GM18858 (cell line): ENCODE results near the gene EXOC6B.
"Not testable (repeated sequence)": the region's sequence is repeated elsewhere in the genome, so short reads cannot be mapped to it uniquely, and the experiment has no call there.

Source experiments
- ATAC-seq: cut with Tn5 transposase; IDR thresholded peaks from one replicate; pipeline ENCODE4 v1.9.1; 2021; ENCODE audit not compliant: unreplicated experiment

Gene EXOC6B

DNA sequence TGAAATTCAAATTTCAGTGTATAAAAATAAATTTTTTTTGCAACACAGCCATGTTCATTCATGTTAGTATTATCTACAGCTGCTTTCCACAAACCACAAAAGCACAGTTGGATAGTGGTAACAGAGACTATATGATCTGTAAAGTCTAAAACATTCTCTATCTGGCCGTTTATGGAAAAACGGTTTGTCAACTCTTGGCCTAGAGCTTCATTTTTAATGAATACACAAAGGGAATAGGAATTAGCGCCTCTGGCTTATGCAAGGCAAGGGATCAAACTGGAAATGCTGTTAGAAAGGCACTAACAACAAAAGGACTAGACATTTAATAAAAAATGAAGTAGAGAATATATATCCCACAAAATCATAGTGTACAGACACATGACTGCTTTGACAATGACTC lies 211.9 kb downstream of the EXOC6B start:
- no peak for ATAC-seq

DNA sequence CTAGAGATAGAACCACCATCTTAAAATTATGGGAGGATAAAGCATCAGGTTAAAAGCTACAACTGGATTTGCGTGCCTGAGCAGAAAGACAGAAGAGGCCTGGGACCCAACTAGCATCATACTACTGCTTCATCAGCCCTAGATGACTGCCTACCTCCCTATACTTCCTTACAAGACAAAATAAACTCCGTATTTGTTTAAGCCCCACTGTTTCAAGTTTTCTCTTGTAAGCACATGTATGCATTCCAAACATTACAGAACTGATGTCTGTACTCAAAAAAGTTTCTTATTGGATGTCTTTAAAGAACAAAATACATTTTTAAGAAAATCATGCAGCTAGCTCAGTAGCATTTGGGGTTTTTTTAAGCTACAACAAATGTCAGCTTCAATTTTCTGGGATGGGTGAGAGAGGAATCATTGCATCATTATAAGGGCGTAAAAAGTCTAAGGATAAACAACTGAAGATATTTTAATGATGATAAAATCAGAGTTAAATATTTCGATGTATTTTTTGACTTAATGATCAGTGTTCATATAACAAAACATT lies 213.1 kb downstream of the EXOC6B start:
- no peak for ATAC-seq

DNA sequence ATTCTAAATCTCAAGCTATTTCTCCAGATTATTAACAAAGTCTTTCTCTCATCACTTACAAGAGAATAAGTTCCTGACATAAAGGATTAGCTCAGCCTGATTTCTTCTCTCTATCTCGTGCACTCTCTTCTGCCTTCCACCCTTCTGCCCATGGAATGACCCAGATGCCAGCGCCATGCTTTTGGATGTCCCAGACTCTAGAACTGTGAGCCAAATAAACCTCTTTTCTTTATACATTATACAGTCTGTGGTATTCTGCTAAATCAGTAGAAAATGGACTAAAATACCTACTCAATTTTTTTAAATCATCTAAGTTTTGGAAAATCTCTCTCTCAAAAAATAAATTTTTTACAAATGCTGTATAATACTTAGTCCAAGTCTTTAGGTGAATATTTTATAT lies 218.6 kb downstream of the EXOC6B start:
- ATAC-seq = no peak

DNA sequence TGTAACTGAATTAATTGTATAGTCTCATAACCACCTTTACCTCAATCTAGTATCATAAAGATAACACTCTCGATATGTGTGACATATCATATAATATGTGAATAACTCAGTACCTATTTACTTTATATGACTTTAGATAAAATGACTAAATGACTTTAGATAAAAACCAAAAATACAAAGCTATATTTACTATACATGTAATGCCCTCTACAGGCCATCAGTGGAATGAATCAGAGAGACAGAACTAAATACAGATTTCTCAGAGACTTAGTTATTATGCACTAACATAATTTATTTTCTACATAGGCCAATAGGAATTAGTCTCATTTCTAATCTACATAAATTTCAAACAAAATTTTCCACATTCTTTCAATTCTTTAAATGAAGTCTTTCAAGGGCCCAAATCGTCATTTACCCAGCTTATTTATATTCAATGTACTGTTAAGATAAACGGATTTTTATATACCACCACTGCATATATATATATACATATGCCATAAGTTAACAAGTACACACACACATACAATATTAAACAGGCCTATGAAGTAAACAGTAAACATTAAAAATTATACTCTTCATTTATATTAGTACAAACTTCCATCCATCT lies 219.9 kb downstream of the EXOC6B start:
- ATAC-seq = no peak

DNA sequence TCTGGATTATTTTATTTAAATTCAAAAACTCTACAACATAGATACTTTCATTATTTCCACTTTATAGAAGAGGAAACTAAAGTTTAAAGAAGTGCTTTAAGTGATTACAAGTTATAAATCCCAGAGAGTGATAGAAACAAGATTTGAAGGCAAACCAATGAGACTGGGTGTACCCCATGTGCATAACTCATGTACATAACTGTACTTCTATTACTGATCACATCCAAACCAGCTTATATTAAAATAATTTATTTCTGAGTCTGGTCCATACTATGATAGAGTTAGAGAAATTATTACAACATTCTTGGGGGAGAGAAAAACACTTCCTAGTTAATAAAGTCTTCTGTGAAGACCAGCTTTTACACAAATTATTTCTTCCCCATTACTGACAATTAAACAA lies 221.4 kb downstream of the EXOC6B start:
- ATAC-seq = no peak

DNA sequence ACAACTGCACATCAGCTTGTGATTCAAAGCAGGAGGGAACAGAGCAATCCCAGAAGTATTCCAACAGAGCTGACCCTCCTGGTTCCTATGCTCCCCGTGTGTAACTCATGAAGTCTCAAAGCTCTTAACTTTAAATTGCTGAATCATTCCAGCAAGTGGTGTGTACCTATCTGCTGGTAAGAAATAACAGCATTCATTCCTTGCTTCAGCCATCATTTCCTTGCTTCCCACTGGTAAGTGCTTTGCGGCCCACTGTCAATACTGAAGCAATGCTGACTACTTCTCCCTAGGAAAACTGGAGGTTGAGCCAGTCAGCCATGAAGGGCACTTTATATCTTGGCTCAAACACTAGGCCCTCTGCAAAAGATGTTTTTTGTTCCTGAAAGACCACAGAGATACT lies 222.4 kb downstream of the EXOC6B start:
- no peak for ATAC-seq

DNA sequence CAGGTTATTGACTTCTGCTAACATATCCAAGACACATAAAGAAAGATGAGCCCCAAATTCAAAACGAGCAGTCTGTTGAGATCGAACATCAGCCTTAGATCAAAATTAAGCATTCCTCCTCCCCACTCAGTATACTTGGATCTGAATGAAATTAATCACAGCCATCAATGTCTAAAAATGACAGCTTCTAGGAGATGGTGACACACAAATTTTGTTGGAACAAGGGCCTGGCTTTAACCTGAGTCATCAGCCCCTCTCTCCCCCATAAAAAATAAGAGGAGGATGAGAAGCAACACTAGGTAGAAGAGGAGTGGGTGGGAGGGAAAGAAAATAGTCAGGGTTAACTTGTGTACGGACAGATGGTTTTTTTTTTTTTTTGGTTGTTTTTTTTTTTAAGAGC lies 223.1 kb downstream of the EXOC6B start:
- ATAC-seq = no peak

DNA sequence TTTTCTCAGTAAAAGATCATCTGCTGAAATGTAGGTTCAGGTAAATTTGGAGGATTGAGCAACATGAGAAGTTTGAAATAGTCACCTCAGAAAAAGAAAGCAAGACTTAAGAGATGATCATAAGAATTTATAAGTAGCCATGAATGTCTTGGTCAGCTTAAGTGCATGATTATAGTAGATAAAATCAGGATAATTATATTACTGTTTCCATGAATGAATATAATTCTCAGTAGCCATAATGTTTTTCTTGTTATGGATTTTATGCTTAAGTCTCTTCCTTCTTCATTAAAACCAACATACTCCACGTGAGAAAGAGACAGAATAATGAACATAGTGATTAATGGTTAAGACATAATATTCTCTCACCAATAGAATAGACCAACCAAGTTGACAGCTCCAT lies 223.7 kb downstream of the EXOC6B start:
- no peak for ATAC-seq

DNA sequence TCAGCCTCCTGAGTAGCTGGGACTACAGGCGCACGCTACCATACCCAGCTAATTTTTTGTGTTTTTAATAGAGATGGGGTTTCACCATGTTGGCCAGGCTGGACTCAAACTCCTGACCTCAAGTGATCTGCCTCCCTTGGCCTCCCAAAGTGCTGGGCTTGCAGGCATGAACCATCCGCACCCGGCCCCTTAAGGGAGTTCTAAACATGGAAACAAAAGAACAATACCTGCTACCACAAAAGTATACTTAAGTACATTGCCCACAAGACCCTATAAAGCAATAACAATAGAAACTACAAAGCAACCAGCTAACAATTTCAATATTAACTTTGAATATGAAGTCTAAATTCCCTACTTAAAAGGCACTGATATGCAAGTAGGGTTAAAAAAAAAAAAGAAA lies 242.0 kb downstream of the EXOC6B start:
- ATAC-seq = not testable (repeated sequence)

DNA sequence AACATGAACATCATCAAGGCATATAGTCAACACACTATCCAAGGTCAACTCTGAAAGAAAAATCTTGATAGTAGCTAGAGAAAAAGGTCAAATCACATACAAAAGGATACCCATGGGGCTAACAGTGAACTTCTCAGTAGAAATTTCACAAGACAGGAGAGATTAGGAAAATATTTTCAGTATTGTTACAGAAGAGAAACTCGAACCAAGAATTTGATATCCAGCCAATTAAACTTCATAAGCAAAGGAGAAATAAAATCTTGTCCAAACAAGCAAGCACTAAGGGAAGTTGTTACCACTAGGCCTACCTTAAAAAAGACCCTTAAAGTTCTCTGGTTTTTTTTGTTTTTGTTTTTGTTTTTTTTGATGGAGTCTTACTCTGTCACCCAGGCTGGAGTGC lies 242.5 kb downstream of the EXOC6B start:
- no peak for ATAC-seq

DNA sequence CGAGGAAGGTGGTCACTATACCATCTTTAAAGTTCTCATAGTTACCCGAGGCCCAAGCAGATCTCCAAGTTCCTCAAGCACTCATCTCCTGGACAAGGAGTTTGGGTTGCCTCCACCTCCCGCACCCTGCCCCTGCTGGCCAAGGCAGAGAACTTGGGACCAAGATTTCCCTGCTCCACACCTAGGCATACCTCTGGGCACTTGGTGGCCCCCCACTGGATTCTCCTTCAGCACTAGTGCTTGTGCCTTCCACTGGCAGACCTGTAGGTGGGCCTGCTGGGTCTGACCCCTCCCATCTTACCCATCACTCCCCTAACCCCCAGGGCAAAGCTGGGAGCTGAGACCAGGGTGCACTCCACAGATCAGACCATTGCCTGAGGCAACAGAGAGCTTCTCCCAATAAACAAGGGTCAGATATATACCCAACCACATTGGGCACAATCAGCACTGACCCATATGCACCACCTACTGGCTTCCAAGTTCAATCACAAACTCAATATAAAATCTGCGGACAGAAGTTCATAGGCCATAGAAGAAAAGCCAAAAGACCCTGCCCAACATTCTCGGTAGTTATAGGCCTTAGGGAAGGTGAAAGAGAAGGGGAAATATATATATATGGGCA lies 244.2 kb downstream of the EXOC6B start:
- no peak for ATAC-seq

DNA sequence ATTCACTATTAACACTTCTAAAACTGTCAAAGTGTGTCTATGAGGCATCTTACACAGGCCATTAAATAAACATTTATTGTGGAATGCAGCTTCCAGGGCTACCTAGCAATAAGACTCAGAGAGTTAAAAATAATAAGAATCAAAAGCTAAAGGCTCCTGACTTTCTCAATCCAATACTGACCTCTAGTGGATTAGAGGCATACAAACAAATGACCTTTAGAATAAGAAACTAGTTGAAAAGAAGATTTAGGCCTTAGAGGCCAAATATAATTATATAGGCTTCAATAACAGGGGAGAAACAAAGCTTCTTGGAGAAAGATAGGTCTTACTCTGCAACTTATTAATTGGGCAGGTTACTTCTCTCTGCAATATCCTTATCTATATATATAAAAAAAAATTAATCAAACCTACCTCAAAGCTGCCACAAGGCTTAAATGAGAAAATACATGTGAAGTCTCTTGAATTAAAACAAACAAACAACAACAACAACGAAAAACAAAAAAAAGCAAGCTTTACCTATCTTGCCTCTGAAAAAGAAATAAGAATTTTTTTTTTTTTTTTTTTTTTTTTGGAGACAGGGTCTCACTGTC lies 246.1 kb downstream of the EXOC6B start:
- no peak for ATAC-seq

DNA sequence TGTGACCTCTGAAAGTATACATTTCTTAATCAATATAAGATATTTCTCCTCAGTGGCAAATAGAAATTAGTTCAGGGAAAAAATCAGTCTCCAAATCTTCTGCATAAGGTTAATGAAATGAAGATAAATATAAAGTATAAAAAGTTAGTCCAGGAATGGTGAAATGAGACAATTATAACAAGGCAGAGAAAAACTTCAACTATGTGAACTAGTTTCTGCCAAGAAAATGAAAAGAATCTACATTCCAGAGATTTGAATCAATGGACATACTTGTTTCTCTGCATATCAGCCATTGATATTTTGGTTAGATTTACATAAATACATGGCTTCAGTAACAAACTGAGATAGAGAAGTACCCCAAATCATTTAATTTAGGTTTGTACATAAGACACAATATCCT lies 249.0 kb downstream of the EXOC6B start:
- ATAC-seq = no peak

DNA sequence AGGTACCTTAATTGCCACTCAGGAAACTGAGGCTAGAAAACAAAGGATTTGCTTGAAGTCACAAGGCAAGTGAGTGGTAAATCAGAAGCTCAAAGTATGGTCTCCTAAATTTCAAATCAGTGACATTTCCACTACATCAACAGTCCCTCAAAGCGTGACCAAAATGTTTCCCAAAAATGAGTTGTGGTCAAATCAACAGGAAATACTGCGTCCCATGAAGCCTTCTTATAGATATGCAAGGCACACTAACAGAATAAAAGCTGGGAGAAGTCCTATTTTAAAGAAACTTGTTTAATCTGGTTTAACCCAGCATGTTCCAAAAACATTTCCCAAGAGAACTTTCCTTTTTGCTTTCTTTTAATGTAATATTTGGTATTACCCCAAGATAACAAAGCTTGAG lies 249.4 kb downstream of the EXOC6B start:
- ATAC-seq = no peak

DNA sequence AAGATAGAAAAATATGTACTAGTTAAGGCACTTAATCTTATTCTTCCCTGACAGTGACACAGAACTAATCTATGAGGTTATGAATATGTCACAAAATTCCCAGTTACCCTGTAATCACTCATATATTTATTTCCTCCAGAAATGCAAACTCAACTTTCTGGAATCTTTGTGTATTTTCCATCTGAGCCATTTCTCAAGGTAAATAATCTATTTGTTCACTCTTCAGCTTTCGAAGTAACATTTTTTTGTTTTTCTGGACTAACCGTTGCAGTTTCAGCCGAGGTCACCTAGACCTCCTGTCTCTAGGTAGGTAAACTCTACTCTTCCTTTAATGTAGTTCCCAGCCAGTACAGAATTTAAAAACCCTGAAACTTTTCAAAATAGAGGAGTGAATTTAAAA lies 250.9 kb downstream of the EXOC6B start:
- ATAC-seq = no peak

DNA sequence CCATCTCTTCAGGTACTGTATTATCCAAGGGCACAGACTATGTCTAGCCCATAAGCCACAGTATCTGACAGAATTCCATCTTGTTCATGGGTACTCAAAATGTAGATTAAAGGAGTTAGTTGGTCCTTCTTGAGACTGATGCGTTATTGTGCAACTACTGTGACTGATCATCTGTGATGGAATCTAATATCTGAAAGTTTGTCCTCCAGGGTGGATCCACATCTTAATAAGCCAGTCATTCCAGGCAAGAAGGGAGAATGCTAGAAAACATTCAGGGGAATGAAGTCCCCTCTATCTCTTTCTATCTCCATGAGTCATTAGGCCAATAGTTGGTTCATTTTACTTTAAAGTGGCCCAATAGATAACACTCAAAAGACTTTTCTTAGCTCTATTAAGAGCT lies 252.6 kb downstream of the EXOC6B start:
- no peak for ATAC-seq

DNA sequence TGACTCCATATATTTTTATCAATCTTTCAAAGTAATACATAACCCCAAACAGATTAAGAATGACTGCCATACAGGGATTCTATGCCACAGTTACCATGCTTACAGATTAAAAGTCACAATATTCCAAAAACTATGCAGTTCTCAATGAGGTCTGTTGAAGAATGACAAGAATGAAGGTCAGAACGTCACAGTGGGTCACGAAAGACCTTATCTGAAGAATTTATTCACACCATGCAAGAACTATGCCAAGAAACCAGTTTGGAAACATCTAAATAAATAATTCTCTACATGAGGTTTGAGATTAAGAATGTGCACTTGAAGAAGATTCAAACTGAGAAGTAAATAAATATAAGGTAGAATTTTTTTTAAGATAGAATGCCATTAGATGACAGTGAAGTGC lies 253.3 kb downstream of the EXOC6B start:
- no peak for ATAC-seq

DNA sequence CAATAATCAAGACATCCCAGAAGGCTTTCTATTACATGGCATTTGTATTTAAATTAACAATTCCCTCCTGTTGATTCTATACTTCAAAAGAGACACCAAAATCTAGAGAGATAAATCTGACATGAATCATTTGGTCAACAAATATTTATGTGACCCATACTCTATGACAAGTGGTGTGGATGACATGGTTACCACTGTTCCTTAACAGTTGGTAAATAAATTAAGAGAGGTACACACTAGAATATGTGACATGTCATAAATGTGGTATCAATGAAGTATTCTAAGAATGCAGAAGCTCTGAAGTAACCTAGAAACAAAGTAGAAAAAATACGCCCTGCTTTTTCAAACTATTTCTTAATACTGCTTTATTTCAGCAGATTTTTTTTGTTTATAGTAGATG lies 255.4 kb downstream of the EXOC6B start:
- ATAC-seq = no peak

DNA sequence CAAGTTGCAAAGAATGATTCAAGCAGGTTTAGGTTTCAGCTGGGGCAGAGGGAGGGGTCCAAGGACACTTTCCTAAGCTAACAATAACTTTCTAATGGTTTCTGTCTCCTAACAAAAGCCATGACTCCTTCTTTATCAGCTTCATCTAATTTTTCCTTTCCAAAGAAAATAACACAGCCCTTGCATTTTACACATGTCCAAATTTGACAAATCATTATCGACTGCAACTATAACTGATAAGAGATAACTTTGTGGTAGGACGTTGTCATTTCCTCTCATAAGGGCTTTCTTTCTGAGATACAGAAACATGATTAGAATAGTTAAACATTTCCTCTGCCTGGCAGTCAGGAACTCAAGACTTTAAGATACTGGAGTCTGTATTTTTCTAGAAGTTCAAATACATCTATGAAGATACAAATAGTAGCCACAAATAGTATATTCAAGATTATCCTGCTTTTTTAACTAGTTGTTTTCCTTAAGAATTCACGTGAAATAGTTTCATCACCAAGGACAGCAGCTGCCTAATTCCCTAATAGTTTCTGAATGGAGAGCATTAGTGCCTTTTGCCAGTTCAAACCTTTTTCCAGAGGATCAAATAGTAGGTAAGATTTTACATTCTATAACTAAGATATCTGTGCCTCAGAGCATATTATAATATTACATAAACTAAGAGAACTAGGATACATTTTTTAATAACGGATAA lies 263.2 kb downstream of the EXOC6B start:
- ATAC-seq = no peak

DNA sequence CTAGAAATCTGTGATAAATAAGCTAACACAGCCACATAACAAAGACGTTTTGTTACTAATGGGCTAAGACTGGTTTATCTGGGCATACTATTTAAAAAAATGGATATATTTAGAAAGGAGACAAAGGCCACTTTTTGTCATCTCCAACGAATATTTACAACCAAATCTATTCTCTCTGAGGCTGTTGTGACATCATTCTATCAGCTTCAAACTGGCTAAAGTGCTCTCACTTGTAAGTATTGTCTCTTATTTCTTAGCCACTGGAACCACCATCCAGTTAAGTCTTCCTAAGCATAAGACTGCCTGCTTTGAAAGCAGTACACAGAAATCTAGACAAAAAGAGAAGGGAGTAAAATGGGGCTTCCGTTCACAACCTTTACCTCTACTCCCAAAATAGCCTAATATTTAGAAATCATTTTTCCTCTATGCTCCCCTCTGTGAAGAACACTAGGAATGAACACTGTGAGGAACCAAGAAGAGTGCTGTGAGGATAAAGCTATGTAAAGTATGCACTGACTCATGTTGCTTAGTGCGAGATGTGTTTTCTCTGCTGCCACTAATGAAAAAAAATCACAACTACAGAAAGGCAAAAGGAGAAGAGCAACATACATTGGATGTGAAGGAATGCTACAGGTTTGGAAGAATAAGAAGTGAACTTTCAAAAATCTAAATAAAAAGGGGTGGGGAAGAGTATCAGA lies 264.1 kb downstream of the EXOC6B start:
- ATAC-seq = no peak

DNA sequence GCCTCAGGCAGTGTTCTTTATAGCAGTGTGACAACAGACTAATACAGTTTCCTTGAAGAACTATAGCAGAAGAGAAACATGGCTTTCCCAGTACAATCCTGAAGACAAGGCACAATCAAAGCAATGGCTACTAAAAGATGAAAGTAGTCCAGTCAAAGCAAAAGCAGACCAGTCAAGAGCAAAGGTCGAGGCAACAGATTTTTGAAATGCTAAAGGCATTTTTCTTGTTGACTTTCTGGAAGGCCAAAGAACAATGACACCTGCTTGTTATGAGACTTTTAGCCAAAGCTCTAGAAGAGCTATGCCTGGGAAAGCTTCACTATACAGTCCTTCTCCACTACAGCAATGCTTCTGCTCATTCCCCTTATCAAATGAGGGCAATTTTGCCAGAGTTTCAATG lies 269.9 kb downstream of the EXOC6B start:
- no peak for ATAC-seq
